ENCODE results near the gene ITPKA.

The ITPKA gene

DNA sequence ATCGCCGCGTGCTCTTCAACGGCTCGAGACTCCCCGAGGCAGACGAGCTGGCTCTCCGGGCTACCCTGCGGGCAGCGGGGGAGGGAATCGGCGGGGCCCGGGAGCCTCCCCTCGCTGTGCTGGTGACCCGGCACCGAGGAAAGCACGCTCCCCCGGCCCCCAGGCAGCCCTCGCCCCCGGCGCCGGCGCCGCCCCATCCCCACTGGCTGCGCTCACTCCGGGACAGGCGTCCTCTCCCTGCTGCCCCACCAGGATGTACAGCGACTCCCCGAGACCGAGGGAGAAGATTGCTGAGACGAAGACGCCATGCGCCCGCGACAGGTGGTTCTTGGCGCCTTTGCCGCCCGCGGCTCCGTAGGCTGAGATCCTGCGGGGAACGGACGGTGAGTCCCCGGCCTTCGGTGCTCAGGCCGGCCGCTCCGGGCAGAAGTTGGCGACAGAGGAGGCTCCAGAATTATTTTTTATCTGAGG lies 18.3 kb downstream of the ITPKA start:
- DNase-seq: peak in 2 of 3 experiments; percentile 68 to 74

DNA sequence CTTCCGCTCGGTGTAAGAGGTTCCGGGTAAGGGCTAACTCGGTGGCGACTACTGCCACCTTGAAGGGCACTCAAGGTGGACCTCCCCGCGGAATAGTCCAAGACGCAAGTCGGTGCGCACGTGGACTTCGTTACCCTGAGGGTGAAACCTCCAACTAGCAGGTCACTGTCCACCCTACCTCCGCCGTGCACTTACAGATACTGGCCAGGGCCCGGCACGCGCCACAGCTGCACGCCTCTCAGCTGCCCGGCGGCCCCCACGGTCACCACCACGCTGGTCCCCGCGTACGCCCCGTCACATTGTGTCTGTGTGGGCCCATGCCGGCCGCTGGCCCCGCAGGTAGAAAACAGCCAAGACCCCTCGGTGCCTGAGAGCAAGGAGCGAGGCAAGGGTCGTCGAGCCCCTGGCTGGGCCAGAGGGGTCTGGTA lies 18.9 kb downstream of the ITPKA start:
- no peak for DNase-seq

DNA sequence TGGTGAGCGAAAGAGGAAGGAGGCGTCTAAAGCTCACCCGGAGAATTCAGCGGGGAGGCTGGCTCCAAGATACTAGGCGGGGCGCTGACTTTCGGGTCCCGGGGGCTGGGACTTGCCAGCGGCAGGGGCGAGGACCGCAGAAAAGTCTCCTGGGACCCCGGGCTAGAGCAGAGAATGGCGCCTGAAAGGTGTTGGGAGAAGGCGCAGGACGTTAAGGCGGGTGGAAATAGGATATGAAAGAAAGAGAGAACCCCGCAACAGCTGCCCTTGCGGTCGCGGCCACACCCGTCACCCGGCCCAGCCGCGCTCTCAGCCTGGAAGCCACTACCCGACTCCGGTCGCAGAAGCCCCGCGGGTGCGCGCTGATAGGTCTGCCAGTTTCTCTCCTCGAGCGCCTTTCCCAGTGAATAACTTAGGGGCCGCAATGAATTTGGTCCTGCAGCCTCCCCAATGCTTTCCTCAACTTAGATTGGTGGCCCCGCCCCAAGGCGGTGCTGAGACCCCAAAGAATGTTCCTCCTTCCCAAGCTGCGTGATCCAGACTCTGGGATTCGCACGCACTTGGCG lies 19.3 kb downstream of the ITPKA start:
- no peak for DNase-seq

DNA sequence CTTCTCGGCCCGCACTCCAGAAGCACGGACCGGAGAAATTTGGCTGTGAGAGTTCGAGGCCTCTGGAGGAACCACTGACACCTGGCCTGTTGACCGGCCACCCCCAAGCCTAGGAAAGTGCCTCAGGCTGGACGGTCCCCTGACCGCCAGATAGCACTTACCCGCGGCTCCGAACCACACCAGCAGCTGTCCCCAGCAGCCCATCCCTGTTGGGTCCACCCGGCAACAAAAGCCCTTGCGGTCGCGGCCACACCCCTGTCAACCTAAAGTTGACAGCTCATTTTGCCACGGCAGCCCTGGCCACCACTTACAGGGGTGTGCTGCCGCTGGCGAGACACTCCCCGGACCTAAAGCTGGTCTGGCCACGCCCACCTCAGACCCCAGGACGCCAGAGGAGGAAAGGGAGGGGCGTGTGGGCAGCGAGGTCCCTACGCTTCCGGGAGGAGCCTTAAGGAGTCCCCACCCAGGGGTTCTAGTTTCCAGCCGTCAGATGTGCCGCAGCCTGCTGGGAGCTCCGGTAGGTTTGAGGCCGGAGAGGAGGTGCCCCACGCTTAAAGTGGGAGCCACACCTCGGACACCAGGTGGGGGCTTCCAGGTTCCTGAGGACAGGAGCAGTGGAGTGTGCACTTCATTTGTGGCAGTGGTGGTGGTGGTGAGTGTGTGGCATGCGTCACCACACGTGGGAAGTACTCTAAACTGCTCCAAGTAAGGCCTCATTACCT lies 20.0 kb downstream of the ITPKA start, which contains the start of gene LTK:
LTK (minus strand) TSS at position 322 of the 722 bp plus-strand sequence; CDS start at position 204, 118 bp downstream.
- peak in 1 of 3 experiments; percentile 55 for DNase-seq

DNA sequence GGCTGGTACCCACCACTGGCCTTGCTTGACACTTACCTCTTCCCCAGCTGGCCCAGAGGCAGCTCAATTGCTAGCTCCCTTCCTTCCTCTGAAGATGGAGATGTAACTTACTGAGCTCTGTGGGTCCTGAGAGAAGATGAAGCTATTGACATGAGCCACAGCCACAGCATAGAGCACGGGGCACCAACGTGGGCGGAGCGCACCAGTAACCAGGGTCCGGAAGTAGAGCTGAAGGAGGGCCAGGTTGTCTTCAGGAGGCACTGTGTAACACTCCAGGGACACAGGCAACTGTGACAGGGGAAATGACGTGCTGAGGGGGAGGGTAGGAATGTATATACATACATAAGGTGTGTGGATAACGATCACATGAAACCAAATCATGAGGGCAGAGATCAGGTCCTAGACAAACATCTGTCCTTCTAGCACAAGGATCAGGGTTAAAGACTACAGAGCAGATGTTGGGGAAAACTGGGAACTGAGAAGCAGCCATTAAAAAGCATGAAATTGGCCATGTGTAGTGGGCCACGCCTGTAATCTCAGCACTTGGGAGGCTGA lies 24.3 kb downstream of the ITPKA start:
- DNase-seq: no peak

DNA sequence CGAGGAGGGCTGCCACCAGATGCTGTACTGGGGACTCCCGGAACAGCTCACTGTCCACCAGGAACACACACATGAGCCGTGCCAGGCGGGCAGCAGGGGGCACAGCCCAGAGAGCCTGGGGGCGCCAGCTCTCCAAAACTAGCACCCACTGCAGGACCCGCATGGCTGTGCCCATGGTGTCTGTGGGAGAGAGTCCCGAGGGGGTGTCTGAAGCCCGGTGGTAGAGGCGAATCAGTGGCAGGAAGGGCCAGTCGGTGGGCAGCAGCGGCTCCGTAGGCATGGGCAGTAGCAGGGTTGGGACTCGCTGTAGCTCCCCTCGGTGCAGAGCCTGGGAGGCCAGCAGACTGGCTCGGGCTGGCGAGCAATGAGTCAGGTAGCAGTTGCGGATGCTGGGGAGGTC lies 27.0 kb downstream of the ITPKA start:
- DNase-seq: no peak

DNA sequence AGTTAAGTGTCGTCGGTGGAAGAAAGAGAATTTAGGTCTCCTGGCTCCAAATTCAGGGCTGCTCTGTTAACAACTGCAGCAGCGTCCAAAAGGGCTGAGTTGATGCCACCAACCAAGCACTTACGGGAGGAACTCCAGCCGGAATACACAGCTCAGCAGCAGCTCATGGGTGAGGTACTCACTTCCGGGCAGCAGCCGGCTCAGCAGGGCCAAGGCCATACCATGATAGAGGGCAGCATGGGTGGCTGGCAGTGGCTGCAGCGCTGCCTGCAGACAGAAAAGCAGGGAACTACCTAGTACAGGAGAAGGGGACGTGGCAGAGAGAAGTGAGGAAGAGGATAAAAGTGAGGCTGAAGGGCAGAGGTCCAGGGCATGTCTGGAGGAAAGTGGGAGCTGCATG lies 27.9 kb downstream of the ITPKA start:
- no peak for DNase-seq

DNA sequence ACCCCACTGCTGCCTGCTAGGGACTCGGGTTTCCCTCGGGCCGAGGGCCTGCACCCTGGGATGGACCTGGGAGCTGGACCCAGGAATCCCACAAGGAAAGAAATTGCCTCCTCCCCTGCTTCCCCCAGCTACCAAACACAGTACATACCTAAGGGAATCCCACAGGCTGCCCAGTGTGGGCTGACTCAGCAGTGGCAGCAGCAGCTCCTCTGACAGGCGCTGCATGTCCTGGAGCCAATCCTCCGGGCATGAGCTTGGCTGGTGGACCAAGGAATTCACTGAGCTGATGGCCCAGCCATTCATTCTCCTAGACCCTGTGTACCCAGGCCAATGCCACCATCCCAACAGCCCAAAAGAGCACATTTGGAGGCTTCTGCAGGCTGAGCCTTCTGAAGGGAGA lies 29.4 kb downstream of the ITPKA start:
- no peak for DNase-seq

DNA sequence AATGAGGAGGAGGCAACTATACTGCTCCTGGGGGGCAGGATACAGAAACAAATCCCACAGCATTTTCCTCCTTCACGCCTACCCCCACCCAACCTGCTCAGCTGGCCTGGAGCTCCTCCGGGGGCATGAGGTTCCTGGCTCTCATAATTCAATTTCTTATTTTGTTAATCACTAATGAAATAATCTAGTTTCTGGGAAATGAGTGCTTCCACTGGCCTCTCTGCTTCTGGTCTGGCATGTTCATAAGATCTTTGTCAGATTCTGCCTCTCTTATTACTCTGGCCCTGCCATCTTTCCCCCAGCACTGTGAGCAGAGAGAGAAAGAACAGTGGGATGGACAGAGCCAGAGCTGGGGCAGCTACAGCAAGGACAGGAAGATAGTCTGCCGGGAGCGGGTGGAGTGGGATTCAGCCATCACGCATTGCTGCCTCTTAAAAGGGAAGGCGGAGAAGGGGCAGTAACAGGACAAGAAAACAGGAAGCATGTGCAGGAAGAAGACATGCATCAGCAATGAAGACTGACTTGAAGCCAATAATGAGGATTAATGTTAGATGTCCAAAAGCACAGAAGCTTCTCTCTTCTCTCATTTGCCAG lies 36.8 kb downstream of the ITPKA start:
- no peak for DNase-seq

DNA sequence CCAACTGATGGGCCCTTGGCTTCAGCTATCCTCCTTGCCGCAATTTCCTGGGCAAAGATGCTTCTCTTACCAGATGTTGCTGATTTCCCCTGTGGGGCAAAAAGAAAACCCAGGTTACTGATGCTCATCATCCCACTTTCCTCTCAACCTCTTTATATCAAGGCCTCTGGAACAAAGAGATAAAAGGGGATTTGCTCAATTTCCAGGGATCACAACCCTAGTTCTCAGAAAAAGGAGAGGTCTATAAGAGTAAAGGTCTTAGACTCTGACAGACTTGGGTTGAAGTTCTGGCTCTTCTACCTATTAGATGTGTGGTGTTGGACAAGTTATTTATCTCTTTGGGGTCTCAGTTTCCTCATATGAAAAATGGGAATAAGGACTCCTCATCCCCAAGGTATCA lies 41.9 kb downstream of the ITPKA start:
- no peak for DNase-seq

DNA sequence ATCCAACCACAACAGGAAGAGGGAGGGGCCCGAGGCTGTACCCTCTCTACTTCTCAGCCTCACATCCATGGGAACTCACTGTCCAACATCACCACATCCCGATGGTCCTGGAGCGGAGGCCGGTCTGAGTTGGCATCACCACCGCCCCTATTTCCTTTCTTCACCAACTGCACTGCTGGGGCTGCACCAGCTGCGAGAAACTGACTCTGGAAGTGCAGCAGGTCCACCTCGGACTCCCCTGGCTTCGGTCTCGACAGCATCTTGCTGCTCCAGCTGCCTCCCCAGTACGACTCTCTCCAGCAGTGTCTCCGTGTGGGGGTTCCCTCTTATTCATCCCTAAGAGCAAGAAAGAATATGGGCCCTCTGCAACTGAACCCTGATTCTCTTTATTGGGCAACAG lies 43.2 kb downstream of the ITPKA start:
- DNase-seq: no peak

DNA sequence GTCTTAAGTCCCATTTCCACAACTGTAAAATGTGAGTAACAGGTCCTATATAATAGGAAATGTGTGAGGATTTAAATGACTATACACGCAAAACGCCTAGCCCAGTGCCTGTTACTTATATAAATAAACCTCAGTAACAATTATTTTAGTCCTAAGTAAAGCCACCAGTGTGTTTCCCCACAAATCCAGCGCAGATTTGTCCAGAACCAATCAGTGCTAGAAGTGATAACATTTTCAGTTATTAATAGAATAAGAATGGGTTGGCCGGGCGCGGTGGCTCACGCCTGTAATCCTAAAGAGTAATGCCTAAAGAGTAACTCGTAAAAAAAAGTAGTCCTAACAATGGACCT lies 49.8 kb downstream of the ITPKA start:
- DNase-seq: no peak

DNA sequence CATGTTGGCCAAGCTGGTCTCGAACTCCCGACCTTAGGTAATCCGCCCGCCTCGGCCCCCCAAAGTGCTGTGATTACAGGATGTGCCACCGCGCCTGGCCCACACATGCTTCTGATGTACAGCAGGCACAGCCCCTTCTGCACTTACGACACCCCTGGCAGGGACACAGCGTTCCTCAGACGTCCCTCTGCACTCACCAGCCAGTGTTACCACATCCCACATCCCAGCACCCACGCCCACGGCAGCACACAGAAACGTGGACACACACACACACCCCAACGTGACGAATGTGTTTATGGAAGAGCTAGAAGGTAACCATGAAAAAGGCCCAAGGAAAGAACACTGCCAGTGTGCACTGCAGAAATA lies 51.0 kb downstream of the ITPKA start:
- no peak for DNase-seq

DNA sequence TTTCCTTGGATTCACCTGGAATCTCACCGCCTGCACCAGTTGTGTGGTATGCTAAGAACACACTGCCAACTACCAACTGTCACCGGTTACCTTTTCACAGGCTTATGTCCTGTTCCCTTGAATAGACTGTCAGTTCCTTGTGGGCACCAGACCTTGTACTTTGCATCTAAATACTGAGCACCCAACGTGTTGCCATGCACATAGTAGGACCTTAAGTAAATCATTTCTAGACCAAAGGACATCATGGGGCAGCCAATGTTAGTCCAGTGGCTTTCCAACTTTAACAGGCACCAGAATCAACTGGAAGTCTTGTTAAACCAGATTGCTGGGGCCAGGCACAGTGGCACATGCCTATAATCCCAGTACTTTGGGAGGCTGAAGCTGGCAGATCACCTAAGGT lies 51.5 kb downstream of the ITPKA start:
- no peak for DNase-seq

DNA sequence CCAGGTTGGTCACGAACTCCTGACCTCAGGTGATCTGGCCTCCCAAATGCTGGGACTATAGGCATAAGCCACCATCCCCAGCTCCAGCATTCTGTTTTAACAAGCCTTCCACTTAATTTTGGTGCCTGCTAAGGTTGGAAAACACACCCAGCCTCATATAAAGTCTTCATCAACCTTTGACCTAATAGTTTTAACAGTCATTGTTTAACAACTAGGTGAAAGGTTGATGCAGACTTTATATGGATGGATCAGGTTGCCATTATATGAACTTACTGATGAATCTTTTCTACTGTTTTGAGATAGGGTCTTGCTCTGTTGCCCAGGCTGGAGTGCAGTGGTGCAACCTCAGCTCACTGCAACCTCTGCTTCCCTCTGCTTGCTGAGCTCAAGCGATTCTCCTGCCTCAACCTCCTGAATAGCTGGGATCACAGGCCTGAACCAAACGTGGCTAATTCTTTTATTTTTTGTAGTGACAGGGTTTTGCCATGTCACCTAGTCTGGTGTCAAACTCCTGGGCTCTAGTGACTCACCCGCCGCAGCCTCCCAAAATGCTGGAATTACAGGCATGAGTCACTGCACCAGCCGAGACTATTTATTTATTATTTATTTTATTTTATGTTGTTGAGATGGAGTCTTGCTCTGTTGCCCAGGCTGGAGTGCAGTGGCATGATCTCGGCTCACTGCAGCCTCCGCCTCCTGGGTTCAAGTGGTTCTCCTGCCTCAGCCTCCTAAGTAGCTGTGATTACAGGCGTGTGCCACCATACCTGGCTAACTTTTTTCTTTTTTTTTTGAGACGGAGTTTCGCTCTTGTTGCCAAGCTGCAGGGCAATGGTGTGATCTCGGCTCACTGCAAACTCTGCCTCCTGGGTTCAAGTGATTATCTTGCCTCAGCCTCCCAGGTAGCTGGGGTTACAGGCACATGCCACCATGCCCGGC lies 53.4 kb downstream of the ITPKA start:
- DNase-seq: no peak

DNA sequence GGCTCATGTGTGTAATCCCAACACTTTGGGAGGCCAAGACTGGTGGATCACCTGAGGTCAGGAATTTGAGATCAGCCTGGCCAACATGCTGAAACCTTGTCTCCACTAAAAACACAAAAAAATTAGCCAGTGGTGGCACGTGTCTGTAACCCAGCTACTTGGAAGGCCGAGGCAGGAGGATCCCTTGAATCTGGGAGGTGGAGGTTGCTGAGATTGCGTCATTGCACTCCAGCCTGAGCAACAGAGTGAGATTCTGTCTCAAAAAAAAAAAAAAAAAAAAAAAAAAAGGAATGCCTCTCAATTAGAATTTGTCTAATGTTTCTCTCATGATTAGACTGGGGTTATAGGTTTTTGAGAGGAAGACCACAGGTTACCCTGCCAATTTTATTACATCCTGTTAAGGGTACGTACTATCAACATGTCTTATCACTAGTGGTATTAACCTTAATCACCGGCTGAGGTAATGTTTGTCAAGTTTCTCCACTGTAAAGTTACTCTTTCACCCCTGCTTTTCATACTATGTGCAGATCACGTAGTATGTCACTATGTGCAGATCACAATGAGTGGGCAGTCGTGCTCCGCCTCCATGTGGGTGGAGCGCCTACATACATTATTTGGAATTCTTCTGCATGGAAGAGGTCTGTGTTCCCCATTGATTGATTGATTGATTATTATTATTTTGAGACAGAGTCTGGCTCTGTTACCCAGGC lies 56.5 kb downstream of the ITPKA start:
- no peak for DNase-seq

All from NCI-H1417 (cell line).